Endodermal cell (in vitro differentiated cells): ENCODE data around the gene MAST2. TPM values are rescaled to one million over a fixed set of nuclear protein-coding genes. Genes with fewer than 3 reads are reported as not detected.

Experiments
- DNase-seq: peaks from one replicate; pipeline ENCODE4 v3.0.0-alpha.2; 2017
- H3K27ac ChIP-seq: 2 replicates; pipeline ENCODE4 v1.5.1; 2013; ENCODE audit warnings: mild to moderate bottlenecking, low read depth, low read length, moderate library complexity
- H3K27me3 ChIP-seq: 2 replicates; pipeline ENCODE4 v1.6.1; 2013; ENCODE audit warnings: mild to moderate bottlenecking, low read length, moderate library complexity; ENCODE audit not compliant: insufficient read depth, control insufficient read depth, poor library complexity, severe bottlenecking
- H3K36me3 ChIP-seq: 2 replicates; pipeline ENCODE4 v1.7.0; 2013; ENCODE audit warnings: mild to moderate bottlenecking, low read length, moderate library complexity; ENCODE audit not compliant: control insufficient read depth, insufficient read depth
- H3K4me1 ChIP-seq: one replicate; pipeline ENCODE4 v1.7.0; 2013; ENCODE audit warnings: low read length; ENCODE audit not compliant: control insufficient read depth, insufficient read depth
- H3K4me3 ChIP-seq: 2 replicates; pipeline ENCODE4 v1.5.1; 2013; ENCODE audit warnings: mild to moderate bottlenecking, low read length, moderate library complexity
- H3K9ac ChIP-seq: 2 replicates; pipeline ENCODE4 v1.6.1; 2013; ENCODE audit warnings: mild to moderate bottlenecking, low read length, moderate library complexity; ENCODE audit not compliant: poor library complexity, severe bottlenecking; ENCODE audit errors: extremely low read depth
- H3K9me3 ChIP-seq: 2 replicates; pipeline ENCODE4 v1.6.1; 2013; ENCODE audit warnings: mild to moderate bottlenecking, low read length, moderate library complexity; ENCODE audit not compliant: control insufficient read depth
- H3K27ac Mint-ChIP-seq: 2 replicates; pipeline ENCODE4 v1.8.0; 2020; ENCODE audit warnings: mixed read lengths
- H3K27me3 Mint-ChIP-seq: 2 replicates; pipeline ENCODE4 v1.8.0; 2021; ENCODE audit warnings: mild to moderate bottlenecking, mixed read lengths; ENCODE audit not compliant: insufficient read depth
- H3K36me3 Mint-ChIP-seq: 2 replicates; pipeline ENCODE4 v1.8.0; 2020; ENCODE audit warnings: low read depth, mixed read lengths
- H3K4me1 Mint-ChIP-seq: 2 replicates; pipeline ENCODE4 v1.8.0; 2020; ENCODE audit warnings: mixed read lengths
- H3K4me3 Mint-ChIP-seq: 2 replicates; pipeline ENCODE4 v1.8.0; 2020; ENCODE audit warnings: mild to moderate bottlenecking, moderate library complexity, mixed read lengths
- H3K9me3 Mint-ChIP-seq: 2 replicates; pipeline ENCODE4 v1.8.0; 2020; ENCODE audit warnings: mild to moderate bottlenecking, mixed read lengths
- CTCF ChIP-seq: fragments of 200-600 bp; sonication (generic); conservative IDR thresholded peaks from 2 replicates; pipeline ENCODE4 v1.5.0; 2021; ENCODE audit warnings: antibody characterized with exemption, mild to moderate bottlenecking
- WGBS, 2 experiments: methylation state at CpG; one replicate each; pipeline versions ENCODE4 v1.1.5 to v1.1.7; 2013; ENCODE audit warnings: missing lambda C conversion rate in 2 of 2, mixed read lengths in 1 of 2; ENCODE audit not compliant: insufficient coverage in 1 of 2, insufficient read length in 1 of 2; 5-methylcytosine and 5-hydroxymethylcytosine counted together
- total RNA-seq, 2 donors: library from RNA; stranded (reverse); fragmentation: NEBNext Ultra II Directional in 1 of 2; extraction: Animal tissue kit (Norgen Biotek cat#: 25700) in 1 of 2; gene quantifications; 2 replicates in 1 of 2; 3 replicates in 1 of 2; pipeline ENCODE4 v1.2.1, GENCODE V29; 2021

MAST2 gene
- total RNA-seq, 2 donors from 2014 or later: 46.3 to 60.7 TPM

GRCh38 chr1:46041974-46042373 lies 238.6 kb downstream of the MAST2 start:
- no peak for DNase-seq
- H3K9me3 Mint-ChIP-seq: no peaks in the 10 kb centered on the region
- no peak overlapping the region for H3K4me3 ChIP-seq
- no peak overlapping the region for H3K9ac ChIP-seq
- no peak overlapping the region for H3K27ac Mint-ChIP-seq
- peaks cover 33% of the 10 kb centered on the region for H3K36me3 ChIP-seq
- H3K4me1 ChIP-seq: no peaks in the 10 kb centered on the region
- H3K4me1 Mint-ChIP-seq: peaks cover 6% of the 10 kb centered on the region
- H3K9me3 ChIP-seq: no peaks in the 10 kb centered on the region
- no peak overlapping the region for H3K27ac ChIP-seq
- H3K27me3 ChIP-seq: peaks cover 20% of the 10 kb centered on the region
- no peak overlapping the region for H3K4me3 Mint-ChIP-seq
- peaks cover 29% of the 10 kb centered on the region for H3K36me3 Mint-ChIP-seq
- peaks cover 5% of the 10 kb centered on the region for H3K27me3 Mint-ChIP-seq
- TF ChIP-seq CTCF: no peak

GRCh38 chr1:46043458-46044017 lies 240.1 kb downstream of the MAST2 start:
- Mint-ChIP-seq H3K4me3 (no peak overlapping the region), H3K27ac (no peak overlapping the region), H3K27me3 (peaks cover 5% of the 10 kb centered on the region), H3K4me1 (peaks cover 6% of the 10 kb centered on the region), H3K9me3 (no peaks in the 10 kb centered on the region), H3K36me3 (peaks cover 31% of the 10 kb centered on the region)
- Histone ChIP-seq H3K4me1 (no peaks in the 10 kb centered on the region), H3K27me3 (peaks cover 20% of the 10 kb centered on the region), H3K9me3 (no peaks in the 10 kb centered on the region), H3K9ac (no peak overlapping the region), H3K36me3 (peaks cover 33% of the 10 kb centered on the region), H3K4me3 (no peak overlapping the region), H3K27ac (no peak overlapping the region)
- TF ChIP-seq CTCF: no peak
- peak; percentile 71 for DNase-seq
- WGBS, 2 experiments: 74 to 75% methylated on average over 5 to 11 of the region's 11 CpGs

- peaks cover 5% of the 10 kb centered on the region for H3K27me3 Mint-ChIP-seq
- H3K27me3 ChIP-seq: peaks cover 20% of the 10 kb centered on the region
- H3K27ac ChIP-seq: no peak overlapping the region
- H3K4me3 Mint-ChIP-seq: no peak overlapping the region
- H3K4me1 ChIP-seq: no peaks in the 10 kb centered on the region
- H3K36me3 ChIP-seq: peaks cover 33% of the 10 kb centered on the region
- no peak overlapping the region for H3K27ac Mint-ChIP-seq
- TF ChIP-seq CTCF: no peak
- no peaks in the 10 kb centered on the region for H3K9me3 Mint-ChIP-seq
- DNase-seq: no peak
- WGBS, 2 experiments: 83 to 96% methylated on average over 3 to 5 of the region's 5 CpGs
- peaks cover 6% of the 10 kb centered on the region for H3K4me1 Mint-ChIP-seq
- no peak overlapping the region for H3K4me3 ChIP-seq
- H3K9me3 ChIP-seq: no peaks in the 10 kb centered on the region
- H3K9ac ChIP-seq: no peak overlapping the region
- H3K36me3 Mint-ChIP-seq: peaks cover 31% of the 10 kb centered on the region
Measured at GRCh38 chr1:46044116-46044515, 240.7 kb downstream of the MAST2 start.
